ENCODE results near the gene DPP6.

DPP6 gene

DNA sequence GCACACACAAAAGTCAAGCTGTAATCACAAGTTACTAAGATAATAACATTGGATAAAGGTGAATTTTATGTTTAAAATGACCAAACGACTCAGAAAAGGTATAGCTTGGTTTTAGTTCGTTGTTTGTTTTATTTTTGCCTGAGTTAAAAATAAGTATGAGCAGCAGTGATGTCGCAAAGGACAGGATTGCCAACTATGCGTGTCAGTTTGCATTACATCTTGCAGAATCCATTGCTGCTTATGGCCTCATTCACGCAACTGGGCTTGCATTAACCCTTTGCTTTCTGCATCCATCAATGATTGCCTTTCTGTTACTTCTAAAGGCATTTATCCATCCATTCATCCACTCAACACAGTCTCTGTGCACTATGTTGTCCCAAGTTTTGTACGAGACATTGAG, 389.6 kb downstream of the DPP6 start:
- DNase-seq (ENCODE audit: low read depth): no peak
- TF ChIP-seq CTCF (IDR thresholded peaks at IDR 0.05; ENCODE audit: control insufficient read depth, extremely low read depth, insufficient read depth): no peak
- no peak overlapping the region for H3K4me3 ChIP-seq (ENCODE audit: low read depth, low read length)

- no peak for TF ChIP-seq CTCF (IDR thresholded peaks at IDR 0.05; ENCODE audit: control insufficient read depth, extremely low read depth, insufficient read depth)
- H3K4me3 ChIP-seq (ENCODE audit: low read depth, low read length): no peak overlapping the region
- no peak for DNase-seq (ENCODE audit: low read depth)
Measured at GRCh38 chr7:154442939-154443338, 390.7 kb downstream of the DPP6 start.

GRCh38 chr7:154450451-154450850, 398.3 kb downstream of the DPP6 start:
- TF ChIP-seq CTCF (IDR thresholded peaks at IDR 0.05; ENCODE audit: control insufficient read depth, extremely low read depth, insufficient read depth): no peak
- H3K4me3 ChIP-seq (ENCODE audit: low read depth, low read length): no peak overlapping the region
- DNase-seq (ENCODE audit: low read depth): no peak

DNA sequence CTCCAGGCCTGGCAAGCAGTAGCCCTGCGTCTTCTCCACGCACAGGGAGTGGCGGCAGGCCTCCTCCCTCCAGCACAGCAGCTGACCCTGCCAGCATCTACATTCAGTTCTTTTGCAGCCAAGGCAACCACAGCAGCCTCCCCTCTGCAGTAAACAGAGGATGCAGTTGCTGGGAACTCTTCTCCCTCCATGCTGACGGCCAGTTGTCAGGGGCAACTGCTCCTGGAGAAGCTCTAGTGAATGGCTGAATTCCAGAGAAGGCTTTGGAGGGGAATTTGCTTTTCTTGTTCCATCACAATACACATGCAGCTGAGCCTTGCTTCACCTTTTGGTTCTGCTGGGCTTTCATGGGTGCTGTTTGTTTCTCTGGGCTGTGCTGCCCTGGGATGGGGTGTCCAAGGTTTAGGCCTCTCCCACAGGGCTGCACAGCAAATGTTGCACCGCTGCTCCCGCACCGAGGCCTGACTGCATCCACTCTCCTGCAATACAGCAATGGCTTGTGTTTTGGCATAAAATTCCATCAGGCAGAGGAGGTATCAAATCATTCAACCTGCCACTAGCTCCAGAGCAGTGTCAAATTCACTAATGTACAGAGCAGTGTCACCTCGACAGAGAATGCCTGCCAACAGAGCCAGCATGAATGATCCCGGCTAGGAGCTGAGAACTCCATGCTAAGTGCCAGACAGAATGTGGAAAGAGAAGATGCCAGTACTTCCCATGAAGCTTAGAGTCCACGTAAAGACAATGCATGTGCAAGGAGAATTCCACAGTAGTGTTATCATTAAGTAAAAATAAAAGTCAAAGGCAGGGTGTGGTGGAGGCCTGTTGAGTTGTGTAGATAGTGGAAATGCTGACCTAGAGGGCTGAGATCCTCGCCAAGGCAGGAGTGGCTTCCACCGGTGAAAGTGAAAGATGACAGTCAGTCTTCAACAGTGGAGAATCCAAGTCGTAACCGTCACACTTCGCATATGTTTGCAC, 399.6 kb downstream of the DPP6 start:
- no peak for TF ChIP-seq CTCF (IDR thresholded peaks at IDR 0.05; ENCODE audit: control insufficient read depth, extremely low read depth, insufficient read depth)
- no peak overlapping the region for H3K4me3 ChIP-seq (ENCODE audit: low read depth, low read length)
- DNase-seq (ENCODE audit: low read depth): no peak

DNA sequence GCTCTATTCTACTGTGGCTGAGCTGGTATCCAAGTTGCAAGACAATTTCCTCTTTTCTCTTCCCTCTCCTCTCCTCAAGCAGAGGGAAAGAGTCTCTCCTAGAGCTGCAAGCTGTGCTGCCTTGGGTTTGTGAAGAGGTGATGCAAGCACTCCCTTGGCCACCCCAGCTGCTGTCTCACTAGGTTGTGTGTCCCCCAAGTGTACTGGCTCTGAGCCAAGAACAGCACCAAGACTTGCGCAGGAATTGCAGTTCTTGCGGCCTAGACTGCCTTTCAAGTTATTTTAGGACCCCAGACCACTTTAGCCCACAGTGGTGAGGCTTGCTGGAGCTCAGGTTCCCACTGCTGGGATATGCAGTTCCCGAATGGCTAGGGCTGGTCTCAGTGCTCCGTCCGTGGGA, 411.6 kb downstream of the DPP6 start:
- no peak overlapping the region for H3K4me3 ChIP-seq (ENCODE audit: low read depth, low read length)
- TF ChIP-seq CTCF (IDR thresholded peaks at IDR 0.05; ENCODE audit: control insufficient read depth, extremely low read depth, insufficient read depth): no peak
- no peak for DNase-seq (ENCODE audit: low read depth)

GRCh38 chr7:154469652-154470051, 417.5 kb downstream of the DPP6 start:
- no peak for TF ChIP-seq CTCF (IDR thresholded peaks at IDR 0.05; ENCODE audit: control insufficient read depth, extremely low read depth, insufficient read depth)
- DNase-seq (ENCODE audit: low read depth): no peak
- H3K4me3 ChIP-seq (ENCODE audit: low read depth, low read length): no peak overlapping the region

Data from LNCaP clone FGC (cell line).